ENCODE measurements around the gene AZI2. TPM values are rescaled to one million over a fixed set of nuclear protein-coding genes. Genes with fewer than 3 reads are reported as not detected.

Gene AZI2
- total RNA-seq, 1 experiment from 2014 or later: 51.6 TPM

GRCh38 chr3:28291577-28291976, 57.0 kb downstream of the AZI2 start:
- no peaks in the 10 kb centered on the region for H3K9me2 ChIP-seq (ENCODE audit: insufficient read depth)
- H3K9me3 ChIP-seq (ENCODE audit: control insufficient read depth in 1 of 2, insufficient read depth in 1 of 2, low read depth in 1 of 2, low read length in 2 of 2): no peaks in the 10 kb centered on the region
- H3K4me1 ChIP-seq (ENCODE audit: control insufficient read depth in 1 of 2, insufficient read depth in 2 of 2, low read length in 2 of 2): no peaks in the 10 kb centered on the region
- ChIA-PET POLR2A (no interaction called here), RAD21 (ENCODE audit: low non-redundant PET in 1 of 2, low total read pairs in 2 of 2, uncharacterized antibody in 2 of 2, unreplicated experiment in 2 of 2) (no interaction called here), CTCF (no interaction called here)
- no peaks in the 10 kb centered on the region for H3K27me3 ChIP-seq (ENCODE audit: insufficient read depth, low read length)
- intact Hi-C loops (cut with micrococcal nuclease): no loop called here
- no peaks in the 10 kb centered on the region; the same call in 1 of the 2 replicates for H3K79me2 ChIP-seq (ENCODE audit: insufficient read depth, low read length)
- no peak overlapping the region for H3K4me2 ChIP-seq (ENCODE audit: low read length)
- BruUV-seq (replicated peaks): no TSS peak
- H3K27ac ChIP-seq (ENCODE audit: low read depth, low read length): no peak overlapping the region
- H4K20me1 ChIP-seq (ENCODE audit: insufficient read depth): no peaks in the 10 kb centered on the region
- H3K9ac ChIP-seq (ENCODE audit: low read length): no peak overlapping the region
- ATAC-seq (no peak), DNase-seq (ENCODE audit: low read depth, low spot score) (no peak)
- no peak overlapping the region for H2AFZ ChIP-seq (ENCODE audit: low read depth, low read length, poor library complexity, severe bottlenecking)
- no peak overlapping the region for H3K4me3 ChIP-seq (replicated peaks in 1 of 2; ENCODE audit: low read depth in 1 of 2, low read length in 2 of 2)
- TF ChIP-seq EGR1 (IDR thresholded peaks at IDR 0.05; ENCODE audit: low read depth): no peak
- TF ChIP-seq ZFX (IDR thresholded peaks at IDR 0.05): no peak
- TF ChIP-seq TCF7L2 (IDR thresholded peaks at IDR 0.05; ENCODE audit: borderline replicate concordance, extremely low read depth, insufficient read depth, insufficient read length): no peak
- no peak for TF ChIP-seq POLR2AphosphoS5 (IDR thresholded peaks at IDR 0.05; ENCODE audit: low read depth, low read length)
- TF ChIP-seq JUND (IDR thresholded peaks at IDR 0.05): no peak
- no peak for TF ChIP-seq CBX3 (IDR thresholded peaks at IDR 0.05; ENCODE audit: low read depth)
- no peak for TF ChIP-seq FOSL1 (IDR thresholded peaks at IDR 0.05; ENCODE audit: low read depth)
- TF ChIP-seq SRF (IDR thresholded peaks at IDR 0.05; ENCODE audit: low read depth): no peak
- TF ChIP-seq YY1 (IDR thresholded peaks at IDR 0.05; ENCODE audit: extremely low read depth, insufficient replicate concordance, low read depth, low read length): no peak
- TF ChIP-seq RAD21 (IDR thresholded peaks at IDR 0.05; ENCODE audit: low read depth): no peak
- no peak for TF ChIP-seq ELF1 (IDR thresholded peaks at IDR 0.05; ENCODE audit: borderline replicate concordance, low read depth)
- no peak for TF ChIP-seq ATF3 (IDR thresholded peaks at IDR 0.05)
- no peaks in the 10 kb centered on the region for H3K36me3 ChIP-seq (ENCODE audit: control insufficient read depth in 1 of 2, insufficient read depth in 2 of 2, low read length in 2 of 2)

GRCh38 chr3:28290863-28291300, 57.7 kb downstream of the AZI2 start:
- H3K9me3 ChIP-seq (ENCODE audit: control insufficient read depth in 1 of 2, insufficient read depth in 1 of 2, low read depth in 1 of 2, low read length in 2 of 2): no peaks in the 10 kb centered on the region
- BruUV-seq (replicated peaks): no TSS peak
- no peak overlapping the region for H2AFZ ChIP-seq (ENCODE audit: low read depth, low read length, poor library complexity, severe bottlenecking)
- no peaks in the 10 kb centered on the region for H4K20me1 ChIP-seq (ENCODE audit: insufficient read depth)
- ATAC-seq: no peak
- no peak for DNase-seq (ENCODE audit: low read depth, low spot score)
- H3K4me3 ChIP-seq (replicated peaks in 1 of 2; ENCODE audit: low read depth in 1 of 2, low read length in 2 of 2): no peak overlapping the region
- ChIA-PET POLR2A (no interaction called here), CTCF (no interaction called here), RAD21 (ENCODE audit: low non-redundant PET in 1 of 2, low total read pairs in 2 of 2, uncharacterized antibody in 2 of 2, unreplicated experiment in 2 of 2) (no interaction called here)
- H3K36me3 ChIP-seq (ENCODE audit: control insufficient read depth in 1 of 2, insufficient read depth in 2 of 2, low read length in 2 of 2): no peaks in the 10 kb centered on the region
- no peaks in the 10 kb centered on the region for H3K9me2 ChIP-seq (ENCODE audit: insufficient read depth)
- H3K27ac ChIP-seq (ENCODE audit: low read depth, low read length): no peak overlapping the region
- H3K4me2 ChIP-seq (ENCODE audit: low read length): no peak overlapping the region
- no peaks in the 10 kb centered on the region for H3K27me3 ChIP-seq (ENCODE audit: insufficient read depth, low read length)
- intact Hi-C loops (cut with micrococcal nuclease): no loop called here
- no peaks in the 10 kb centered on the region; the same call in 1 of the 2 replicates for H3K79me2 ChIP-seq (ENCODE audit: insufficient read depth, low read length)
- no peaks in the 10 kb centered on the region for H3K4me1 ChIP-seq (ENCODE audit: control insufficient read depth in 1 of 2, insufficient read depth in 2 of 2, low read length in 2 of 2)
- H3K9ac ChIP-seq (ENCODE audit: low read length): no peak overlapping the region
- TF ChIP-seq JUND (IDR thresholded peaks at IDR 0.05) (no peak), ZNF274 (IDR thresholded peaks at IDR 0.05; ENCODE audit: low read depth, low read length) (no peak)
